SK-N-SH (cell line): Measurements from ENCODE around the gene FAM20B.
"Not testable (repeated sequence)": the region's sequence is repeated elsewhere in the genome, so short reads cannot be mapped to it uniquely, and the experiment has no call there.

ENCODE experiments used
- EP300 ChIP-seq, 2 experiments: IDR thresholded peaks; 2 replicates each; pipeline versions ENCODE4 v1.4.0 to v1.6.1; 2012; ENCODE audit warnings: borderline replicate concordance in 1 of 2, low read depth in 1 of 2, low read length in 1 of 2
- RAD21 ChIP-seq: IDR thresholded peaks from 2 replicates; pipeline ENCODE4 v1.6.1; 2012; ENCODE audit warnings: mild to moderate bottlenecking, low read length
- RFX5 ChIP-seq: IDR thresholded peaks from 2 replicates; pipeline ENCODE4 v1.6.1; 2012; ENCODE audit warnings: mild to moderate bottlenecking, improper control_type of control experiment, low read length
- SMC3 ChIP-seq: IDR thresholded peaks from 2 replicates; pipeline ENCODE4 v1.6.1; 2012; ENCODE audit warnings: low read depth, low read length, improper control_type of control experiment
- TCF12 ChIP-seq: IDR thresholded peaks from 2 replicates; pipeline ENCODE4 v1.4.0; 2012
- USF2 ChIP-seq: fragments of 150-350 bp; IDR thresholded peaks from 2 replicates; pipeline ENCODE4 v1.6.1; 2017; ENCODE audit warnings: antibody characterized with exemption, low read length, low read depth, borderline replicate concordance

GRCh38 chr1:179002064-179002463 is 23.6 kb upstream of the FAM20B start:
- not testable (repeated sequence) for TF ChIP-seq EP300 (IDR thresholded peaks at IDR 0.05; ENCODE audit: borderline replicate concordance in 1 of 2, low read depth in 1 of 2, low read length in 1 of 2); RAD21; TCF12; RFX5; USF2; SMC3
